Rectal smooth muscle tissue (tissue), 1 donor: ENCODE results near the gene TUBB.

Source experiments
- H3K27ac ChIP-seq: one replicate; pipeline ENCODE4 v1.7.0; 2013; ENCODE audit warnings: low read depth, low read length, inconsistent platforms
- H3K27me3 ChIP-seq: one replicate; pipeline ENCODE4 v1.7.0; 2013; ENCODE audit warnings: low read length; ENCODE audit not compliant: control insufficient read depth, insufficient read depth
- H3K36me3 ChIP-seq: one replicate; pipeline ENCODE4 v1.7.0; 2013; ENCODE audit warnings: low read length; ENCODE audit not compliant: control insufficient read depth, insufficient read depth
- H3K4me1 ChIP-seq: one replicate; pipeline ENCODE4 v1.7.0; 2013; ENCODE audit warnings: low read length; ENCODE audit not compliant: control insufficient read depth, insufficient read depth
- H3K4me3 ChIP-seq: one replicate; pipeline ENCODE4 v1.7.0; 2013; ENCODE audit warnings: low read length
- H3K9ac ChIP-seq: one replicate; pipeline ENCODE4 v1.7.0; 2013; ENCODE audit warnings: low read length

TUBB gene

DNA sequence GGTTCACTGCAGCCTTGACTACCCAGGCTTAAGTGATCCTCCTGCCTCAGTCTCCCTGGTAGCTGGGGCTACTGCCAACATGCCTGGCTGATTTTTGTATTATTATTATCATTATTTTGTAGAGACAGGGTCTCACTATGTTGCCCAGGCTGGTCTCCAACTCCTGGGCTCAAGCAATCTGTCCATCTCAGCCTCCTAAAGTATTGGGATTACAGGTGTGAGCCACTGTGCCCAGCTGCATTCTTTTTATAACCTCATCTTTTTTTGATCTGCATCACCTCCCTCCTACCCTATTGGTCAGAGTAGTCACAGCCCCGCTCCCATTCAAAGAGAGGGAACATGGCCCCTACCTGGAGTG, 47.8 kb downstream of the TUBB start:
- Histone ChIP-seq H3K4me1 (peaks cover 25% of the 10 kb centered on the region), H3K36me3 (no peaks in the 10 kb centered on the region), H3K4me3 (no peak overlapping the region), H3K9ac (no peak overlapping the region), H3K27me3 (no peaks in the 10 kb centered on the region), H3K27ac (no peak overlapping the region)

- Histone ChIP-seq H3K4me3 (no peak overlapping the region), H3K27ac (no peak overlapping the region), H3K27me3 (no peaks in the 10 kb centered on the region), H3K9ac (no peak overlapping the region), H3K4me1 (peaks cover 21% of the 10 kb centered on the region), H3K36me3 (no peaks in the 10 kb centered on the region)
Observed at GRCh38 chr6:30768634-30769087, 48.5 kb downstream of the TUBB start.

DNA sequence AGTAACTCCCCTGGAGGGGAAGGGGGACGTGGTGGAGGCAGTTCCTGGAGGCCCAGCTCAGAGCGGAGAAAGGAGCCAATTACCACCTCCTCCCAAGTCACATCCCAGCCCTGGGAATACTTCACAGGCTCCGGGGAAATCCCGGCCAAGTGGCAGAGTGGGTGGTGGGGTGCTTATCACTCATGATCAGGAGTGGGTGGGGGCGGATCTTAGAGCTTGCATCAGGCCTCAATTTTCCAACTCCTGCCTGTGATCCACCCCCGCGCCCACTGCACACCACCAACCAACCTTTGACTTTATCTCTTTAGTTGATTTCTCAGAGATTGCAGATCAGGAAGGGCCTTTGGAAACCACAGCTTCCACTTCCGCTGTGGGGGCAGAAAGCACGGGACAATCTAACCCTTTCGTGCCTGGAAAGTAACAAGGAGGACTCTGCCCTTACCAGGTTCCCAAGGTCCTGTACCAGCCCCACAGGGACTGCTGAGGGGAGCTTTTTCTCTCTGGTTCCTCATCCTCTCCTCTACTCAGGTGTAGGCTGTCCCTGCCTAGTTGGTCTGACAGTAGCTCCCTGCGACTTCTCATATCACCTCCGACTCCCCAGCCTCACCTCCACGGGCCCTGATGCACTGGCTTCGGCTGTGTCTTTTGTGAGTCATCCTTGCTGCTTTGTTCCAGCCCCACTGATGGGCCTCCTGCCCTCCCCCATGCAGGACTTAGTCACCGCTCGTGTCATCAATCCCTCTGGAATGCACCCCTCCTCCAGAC, 49.1 kb downstream of the TUBB start:
- Histone ChIP-seq H3K9ac (no peak overlapping the region), H3K36me3 (no peaks in the 10 kb centered on the region), H3K4me3 (no peak overlapping the region), H3K27me3 (no peaks in the 10 kb centered on the region), H3K27ac (peak overlapping the region; percentile 49), H3K4me1 (peaks cover 15% of the 10 kb centered on the region)

- H3K36me3 ChIP-seq, result no peaks in the 10 kb centered on the region
- peaks cover 13% of the 10 kb centered on the region for H3K4me1 ChIP-seq
- H3K27me3 ChIP-seq, result no peaks in the 10 kb centered on the region
- no peak overlapping the region for H3K4me3 ChIP-seq
- peak overlapping the region; percentile 41 for H3K27ac ChIP-seq
- no peak overlapping the region for H3K9ac ChIP-seq
Observed at GRCh38 chr6:30769853-30770524, 49.8 kb downstream of the TUBB start.

GRCh38 chr6:30770592-30770991, 50.4 kb downstream of the TUBB start:
- H3K4me1 ChIP-seq, result peaks cover 13% of the 10 kb centered on the region
- H3K9ac ChIP-seq, result no peak overlapping the region
- no peak overlapping the region for H3K4me3 ChIP-seq
- no peaks in the 10 kb centered on the region for H3K36me3 ChIP-seq
- no peaks in the 10 kb centered on the region for H3K27me3 ChIP-seq
- peak overlapping the region; percentile 41 for H3K27ac ChIP-seq

DNA sequence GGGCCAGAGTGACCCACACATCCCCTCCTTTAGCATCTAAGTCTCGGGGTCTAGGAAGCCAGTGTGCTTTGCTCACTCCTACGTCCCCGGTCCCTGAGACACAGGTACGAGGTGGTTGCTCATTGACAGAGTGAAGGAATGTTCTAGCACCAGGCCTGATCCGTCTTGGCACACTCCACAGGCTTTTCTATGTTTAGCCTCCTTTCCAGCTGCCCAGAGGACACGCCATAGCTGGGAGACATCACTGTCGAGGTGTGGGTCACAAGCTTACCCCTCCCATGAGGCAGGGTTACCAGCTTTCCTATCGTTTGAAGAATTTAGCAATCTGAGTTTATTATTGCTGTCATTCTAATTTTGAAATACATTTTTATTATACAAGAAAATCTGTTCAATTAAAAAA, 54.5 kb downstream of the TUBB start:
- Histone ChIP-seq H3K4me1 (peaks cover 19% of the 10 kb centered on the region), H3K36me3 (no peaks in the 10 kb centered on the region), H3K27ac (no peak overlapping the region), H3K27me3 (no peaks in the 10 kb centered on the region), H3K9ac (no peak overlapping the region), H3K4me3 (no peak overlapping the region)
